ENCODE measurements around the gene NT5DC1.
A peak's percentile ranks its signal among the peaks of the same experiment; 100 is the strongest.

The NT5DC1 gene

GRCh38 chr6:116258520-116258919 is 157.9 kb downstream of the NT5DC1 start:
- Histone ChIP-seq H3K27ac (ENCODE audit: poor library complexity, severe bottlenecking) (no peak overlapping the region), H3K4me3 (ENCODE audit: severe bottlenecking) (no peak overlapping the region), H3K9me3 (ENCODE audit: severe bottlenecking) (no peaks in the 10 kb centered on the region), H3K36me3 (ENCODE audit: low read depth) (no peaks in the 10 kb centered on the region), H3K27me3 (ENCODE audit: insufficient read depth, poor library complexity, severe bottlenecking) (no peaks in the 10 kb centered on the region), H3K4me1 (ENCODE audit: insufficient read depth, poor library complexity, severe bottlenecking) (peaks cover 7% of the 10 kb centered on the region)
- no peak for DNase-seq (ENCODE audit: low spot score)
- ATAC-seq (ENCODE audit: low read depth) = no peak
- TF ChIP-seq CTCF (IDR thresholded peaks at IDR 0.05; ENCODE audit: poor library complexity, severe bottlenecking) = no peak

GRCh38 chr6:116263353-116263752 is 162.7 kb downstream of the NT5DC1 start:
- ATAC-seq (ENCODE audit: low read depth) = no peak
- TF ChIP-seq CTCF (IDR thresholded peaks at IDR 0.05; ENCODE audit: poor library complexity, severe bottlenecking) = no peak
- no peak for DNase-seq (ENCODE audit: low spot score)

GRCh38 chr6:116265041-116265829 is 164.6 kb downstream of the NT5DC1 start:
- Histone ChIP-seq H3K9me3 (ENCODE audit: severe bottlenecking) (no peaks in the 10 kb centered on the region), H3K27me3 (ENCODE audit: insufficient read depth, poor library complexity, severe bottlenecking) (no peaks in the 10 kb centered on the region), H3K27ac (ENCODE audit: poor library complexity, severe bottlenecking) (no peak overlapping the region), H3K4me1 (ENCODE audit: insufficient read depth, poor library complexity, severe bottlenecking) (no peaks in the 10 kb centered on the region), H3K36me3 (ENCODE audit: low read depth) (peaks cover 6% of the 10 kb centered on the region; the same call in 1 of the 2 replicates), H3K4me3 (ENCODE audit: severe bottlenecking) (no peak overlapping the region)
- no peak for TF ChIP-seq CTCF (IDR thresholded peaks at IDR 0.05; ENCODE audit: poor library complexity, severe bottlenecking)
- ATAC-seq (ENCODE audit: low read depth) (peak; percentile 74), DNase-seq (ENCODE audit: low spot score) (no peak)

More at GRCh38 chr6:116263353-116263752, 162.7 kb downstream of the NT5DC1 start:
- H3K9me3 ChIP-seq (ENCODE audit: severe bottlenecking) = no peaks in the 10 kb centered on the region
- no peaks in the 10 kb centered on the region for H3K4me1 ChIP-seq (ENCODE audit: insufficient read depth, poor library complexity, severe bottlenecking)
- H3K27me3 ChIP-seq (ENCODE audit: insufficient read depth, poor library complexity, severe bottlenecking) = no peaks in the 10 kb centered on the region
- H3K4me3 ChIP-seq (ENCODE audit: severe bottlenecking) = no peak overlapping the region
- H3K36me3 ChIP-seq (ENCODE audit: low read depth) = peaks cover 6% of the 10 kb centered on the region; the same call in 1 of the 2 replicates
- H3K27ac ChIP-seq (ENCODE audit: poor library complexity, severe bottlenecking) = no peak overlapping the region

- peak; percentile 48; the same call in 2 of the 3 replicates for ATAC-seq (ENCODE audit: low read depth)
- Histone ChIP-seq H3K4me3 (ENCODE audit: severe bottlenecking) (no peak overlapping the region), H3K27ac (ENCODE audit: poor library complexity, severe bottlenecking) (no peak overlapping the region), H3K4me1 (ENCODE audit: insufficient read depth, poor library complexity, severe bottlenecking) (no peaks in the 10 kb centered on the region), H3K36me3 (ENCODE audit: low read depth) (peaks cover 12% of the 10 kb centered on the region), H3K9me3 (ENCODE audit: severe bottlenecking) (no peaks in the 10 kb centered on the region), H3K27me3 (ENCODE audit: insufficient read depth, poor library complexity, severe bottlenecking) (no peaks in the 10 kb centered on the region)
- no peak for DNase-seq (ENCODE audit: low spot score)
- TF ChIP-seq CTCF (IDR thresholded peaks at IDR 0.05; ENCODE audit: poor library complexity, severe bottlenecking) = no peak
These were observed 166.2 kb downstream of the NT5DC1 start for GRCh38 chr6:116266803-116267202.

Data from RWPE2 (cell line).